Measurements from ENCODE around the gene GPR32.
"Not testable (repeated sequence)": the region's sequence is repeated elsewhere in the genome, so short reads cannot be mapped to it uniquely, and the experiment has no call there.

GPR32 gene

DNA sequence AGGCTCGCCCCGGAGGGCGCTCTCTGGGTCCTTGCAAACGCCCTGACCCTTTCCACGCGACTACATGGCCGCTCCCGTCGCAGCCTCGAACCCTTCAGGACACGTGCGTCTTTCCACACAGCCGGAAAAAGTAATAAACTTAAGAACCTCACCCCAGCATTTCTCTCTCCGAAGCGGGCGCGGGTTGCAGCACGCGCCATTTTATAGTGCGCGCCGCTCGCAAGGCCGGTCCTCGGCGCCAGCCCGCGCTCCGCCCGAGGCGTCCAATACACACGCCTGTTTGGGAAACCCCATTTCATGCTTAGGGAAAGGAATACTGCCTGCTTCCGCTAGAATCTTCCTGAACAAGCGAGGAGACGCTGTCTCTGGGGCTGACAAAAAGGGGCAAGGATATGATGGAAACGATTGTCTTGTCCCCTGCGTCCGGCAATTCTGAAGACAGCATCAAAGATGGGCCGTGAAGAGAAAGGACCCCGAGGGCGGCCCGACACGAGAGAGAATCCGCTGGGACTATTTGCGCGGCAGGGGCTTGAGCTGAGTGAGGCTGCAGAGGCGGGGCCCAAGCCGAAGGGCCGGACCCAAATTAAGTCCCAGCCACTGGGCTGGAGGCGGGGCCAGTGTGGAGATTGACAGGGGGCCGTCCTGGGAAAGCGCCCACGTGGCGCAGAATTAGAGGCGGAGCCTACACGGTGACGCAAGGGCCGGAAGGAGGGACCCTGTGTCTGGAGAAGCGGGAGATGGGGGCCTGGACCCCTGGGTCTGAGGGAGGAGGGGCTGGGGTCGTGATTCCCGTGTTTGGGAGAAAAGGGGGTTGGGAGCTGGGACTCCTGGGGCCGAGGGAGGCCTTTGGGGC is 34.4 kb downstream of the GPR32 start:
- DNase-seq = peak; percentile 92

DNA sequence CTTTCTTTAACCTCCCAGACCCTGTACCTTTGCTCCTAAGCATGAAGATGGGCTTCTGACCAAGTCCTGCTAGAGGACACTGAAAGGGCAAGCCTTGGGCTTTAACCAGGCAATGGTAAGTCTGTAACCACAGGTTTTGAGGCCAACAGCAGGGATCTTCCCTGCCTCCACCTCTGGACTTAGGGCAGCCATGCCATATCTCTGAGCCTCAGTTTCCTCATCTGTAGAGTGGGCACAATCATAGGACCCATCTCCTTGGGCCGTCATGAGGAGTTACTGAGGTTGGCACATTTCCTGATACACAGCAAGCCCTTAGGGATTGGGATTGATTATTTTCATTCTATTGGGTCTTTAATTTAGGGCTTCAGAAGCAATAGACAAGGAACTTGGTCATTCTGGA is 38.6 kb downstream of the GPR32 start:
- DNase-seq = no peak

DNA sequence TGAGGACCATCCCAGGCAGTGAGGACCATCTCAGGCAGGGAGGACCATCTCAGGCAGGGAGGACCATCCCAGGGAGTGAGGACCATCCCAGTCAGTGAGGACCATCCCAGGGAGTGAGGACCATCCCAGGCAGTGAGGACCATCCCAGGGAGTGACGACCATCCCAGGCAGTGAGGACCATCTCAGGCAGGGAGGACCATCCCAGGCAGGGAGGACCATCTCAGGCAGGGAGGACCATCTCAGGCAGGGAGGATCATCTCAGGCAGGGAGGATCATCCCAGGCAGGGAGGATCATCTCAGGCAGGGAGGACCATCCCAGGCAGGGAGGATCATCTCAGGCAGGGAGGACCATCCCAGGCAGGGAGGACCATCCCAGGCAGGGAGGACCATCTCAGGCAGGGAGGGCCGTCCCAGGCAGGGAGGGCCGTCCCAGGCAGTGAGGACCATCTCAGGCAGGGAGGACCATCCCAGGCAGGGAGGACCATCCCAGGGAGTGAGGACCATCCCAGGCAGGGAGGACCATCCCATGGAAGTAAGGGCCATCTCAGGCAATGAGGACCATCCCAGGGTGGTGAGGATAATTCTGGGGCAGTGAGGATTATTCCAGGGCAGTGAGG is 41.5 kb downstream of the GPR32 start:
- DNase-seq = not testable (repeated sequence)

DNA sequence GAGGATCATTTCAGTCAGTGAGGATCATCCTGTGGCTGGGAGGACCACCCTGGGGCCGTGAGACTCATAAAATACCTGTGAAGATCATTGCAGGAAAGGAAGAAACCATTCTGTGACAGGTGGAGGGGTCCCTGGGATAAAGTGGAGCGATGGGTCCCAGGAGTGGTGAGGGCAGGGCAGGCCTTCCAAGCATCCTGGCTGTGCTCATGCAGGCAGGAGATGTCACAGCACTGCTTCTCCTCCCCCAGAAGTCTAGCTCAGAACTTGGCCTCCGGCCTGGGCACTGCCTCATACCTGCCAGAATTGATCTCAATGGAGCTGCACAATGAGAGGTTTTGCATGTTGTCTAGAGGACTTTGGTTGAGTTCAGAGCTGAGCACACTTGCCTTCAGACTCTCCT is 42.2 kb downstream of the GPR32 start:
- no peak for DNase-seq

DNA sequence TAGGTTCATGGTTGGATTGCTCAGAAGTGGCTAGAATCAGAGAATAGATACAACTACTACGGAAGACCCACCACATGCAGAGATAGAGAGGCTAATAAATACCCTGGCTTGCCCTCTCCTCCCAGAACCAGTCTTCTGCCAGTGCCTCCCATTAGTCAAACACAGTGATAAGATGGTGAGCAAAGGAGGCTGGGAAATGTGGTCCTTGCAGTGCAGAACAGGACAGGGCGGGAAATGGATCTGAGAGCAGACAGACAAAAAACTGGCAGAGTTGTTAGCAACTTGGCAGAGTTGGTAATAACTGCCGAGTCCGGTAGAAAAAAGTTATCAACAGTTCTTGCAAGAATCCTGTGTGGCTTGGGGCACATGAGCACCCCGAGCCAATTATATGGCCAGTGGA is 44.6 kb downstream of the GPR32 start:
- no peak for DNase-seq

DNA sequence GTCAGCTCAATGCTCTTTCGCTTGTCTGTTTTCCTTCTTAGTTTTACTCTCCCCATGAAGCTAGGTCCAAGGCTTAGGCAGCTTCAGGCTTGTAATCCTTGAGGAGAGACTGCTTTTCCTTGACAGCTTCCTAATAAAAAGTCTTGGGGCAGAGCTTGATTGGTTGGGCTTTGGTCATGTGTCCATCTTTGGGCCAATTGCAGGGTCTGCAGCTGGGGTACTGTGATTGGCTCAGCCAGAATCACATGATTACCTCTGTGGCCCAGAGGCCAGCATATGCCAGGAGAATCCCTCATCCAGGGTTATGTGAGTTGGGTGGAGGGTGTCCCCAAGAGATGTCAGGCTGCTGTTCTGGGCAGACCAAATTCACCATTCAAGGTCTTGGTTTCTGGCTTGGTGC is 45.2 kb downstream of the GPR32 start:
- no peak for DNase-seq

DNA sequence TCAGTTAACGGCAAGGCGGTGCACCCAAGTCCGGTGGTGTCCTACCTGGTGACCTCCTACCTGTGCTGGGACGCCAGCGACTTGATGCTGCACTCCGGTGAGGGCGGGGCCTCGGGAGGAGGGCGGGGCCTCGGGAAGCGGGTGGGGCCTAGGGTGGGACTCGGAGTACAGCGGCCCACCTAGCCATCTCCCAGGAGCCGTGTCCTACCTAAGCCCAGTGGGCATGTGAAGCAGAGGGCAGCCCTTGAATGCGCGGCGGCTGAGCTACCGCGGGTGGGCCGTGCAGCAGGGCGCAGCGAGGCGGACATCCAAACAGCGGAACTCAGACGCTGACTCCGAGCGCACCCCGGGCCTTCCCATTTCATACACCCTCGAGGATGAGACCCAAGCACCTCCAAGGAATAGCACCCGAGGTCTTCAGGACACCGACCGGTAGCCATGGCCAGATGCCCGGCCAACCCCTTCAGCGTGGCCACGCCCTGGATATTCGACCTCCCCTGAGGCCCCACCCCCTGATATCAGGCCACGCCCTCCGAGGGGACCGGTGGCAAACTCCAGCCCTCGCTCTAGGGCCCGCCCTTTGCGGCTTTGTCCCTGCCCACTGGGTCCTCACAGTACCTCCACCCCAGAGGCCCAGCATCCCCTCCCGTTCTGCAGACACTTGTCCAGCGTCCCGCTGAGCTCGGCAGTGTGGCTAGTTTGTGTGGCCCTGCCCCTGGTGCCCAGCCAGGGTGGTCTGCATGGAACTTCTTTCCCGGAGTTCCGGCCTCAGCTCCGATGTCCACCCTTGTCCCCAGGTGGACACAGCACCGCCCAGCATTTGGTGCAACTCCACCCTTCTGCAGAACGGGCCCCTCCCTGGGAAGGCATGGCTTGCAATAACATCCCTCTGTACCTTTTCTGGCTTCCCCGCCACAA is 47.9 kb downstream of the GPR32 start:
- DNase-seq = no peak

DNA sequence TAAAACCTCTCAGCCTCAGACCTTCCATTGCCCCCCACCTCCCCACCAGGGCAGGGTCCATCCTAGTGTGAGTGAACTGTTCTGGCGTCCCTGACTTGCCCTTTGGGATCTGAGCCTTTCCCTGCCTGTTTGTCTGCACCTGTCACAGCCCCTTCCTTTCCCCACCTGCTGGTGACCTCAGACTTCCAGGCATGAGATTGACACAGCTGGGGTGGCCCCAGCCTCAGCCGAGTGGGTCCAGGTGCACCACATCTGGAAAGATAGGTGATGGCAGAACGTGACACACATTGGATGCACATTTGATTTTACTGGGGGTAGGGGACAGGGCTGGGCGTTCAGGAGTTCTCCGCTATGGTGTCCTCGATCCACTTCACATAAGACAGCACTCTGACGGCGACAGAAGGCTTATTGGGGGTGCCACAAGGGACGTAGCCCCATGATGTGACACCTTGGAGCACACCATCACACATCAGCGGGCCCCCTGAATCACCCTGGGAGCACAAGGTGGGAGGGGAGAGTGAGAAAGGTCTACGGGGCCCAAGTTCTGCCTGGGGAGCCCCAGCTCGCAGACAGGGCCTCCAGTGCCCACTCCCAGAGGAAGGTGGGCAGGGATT is 48.7 kb downstream of the GPR32 start:
- DNase-seq = no peak

DNA sequence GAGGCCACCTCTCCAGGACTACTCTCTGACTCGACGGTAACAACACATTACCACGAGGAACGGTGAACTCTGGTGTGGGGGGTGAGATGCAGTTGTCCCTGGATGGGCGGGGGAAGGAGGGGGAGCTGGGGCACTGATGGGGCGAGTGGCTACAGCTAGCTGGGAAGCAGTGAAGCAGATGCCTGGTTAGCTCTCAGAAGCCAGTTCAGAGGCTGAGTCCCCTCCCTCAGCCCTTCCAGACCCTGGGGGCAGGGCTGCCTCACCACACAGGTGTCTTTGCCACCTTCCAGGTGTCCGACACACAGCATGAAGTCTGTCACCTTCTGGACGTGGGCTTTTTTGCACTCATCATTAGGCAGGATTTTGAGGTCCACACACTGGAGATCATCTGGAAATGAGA is 49.4 kb downstream of the GPR32 start:
- no peak for DNase-seq

DNA sequence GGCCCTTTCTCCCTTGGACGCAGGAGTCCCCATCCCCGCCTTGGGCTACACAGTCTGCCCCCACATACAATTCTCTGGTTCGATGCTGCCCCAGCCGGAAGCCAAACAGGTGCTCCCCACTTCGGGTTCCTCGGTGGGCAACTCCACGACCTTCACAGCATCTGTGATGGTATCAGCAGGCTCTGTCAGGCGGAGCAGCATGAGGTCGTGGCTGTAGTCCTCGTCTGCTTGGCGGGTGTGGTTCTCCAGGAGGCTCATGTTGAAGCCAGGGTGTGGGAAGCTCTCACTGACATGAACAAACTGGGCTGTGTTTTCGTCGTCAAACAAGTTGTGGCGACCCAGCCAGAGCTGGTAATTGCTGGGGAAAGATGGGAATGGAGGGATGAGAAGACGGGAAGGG is 49.8 kb downstream of the GPR32 start:
- DNase-seq = no peak

DNA sequence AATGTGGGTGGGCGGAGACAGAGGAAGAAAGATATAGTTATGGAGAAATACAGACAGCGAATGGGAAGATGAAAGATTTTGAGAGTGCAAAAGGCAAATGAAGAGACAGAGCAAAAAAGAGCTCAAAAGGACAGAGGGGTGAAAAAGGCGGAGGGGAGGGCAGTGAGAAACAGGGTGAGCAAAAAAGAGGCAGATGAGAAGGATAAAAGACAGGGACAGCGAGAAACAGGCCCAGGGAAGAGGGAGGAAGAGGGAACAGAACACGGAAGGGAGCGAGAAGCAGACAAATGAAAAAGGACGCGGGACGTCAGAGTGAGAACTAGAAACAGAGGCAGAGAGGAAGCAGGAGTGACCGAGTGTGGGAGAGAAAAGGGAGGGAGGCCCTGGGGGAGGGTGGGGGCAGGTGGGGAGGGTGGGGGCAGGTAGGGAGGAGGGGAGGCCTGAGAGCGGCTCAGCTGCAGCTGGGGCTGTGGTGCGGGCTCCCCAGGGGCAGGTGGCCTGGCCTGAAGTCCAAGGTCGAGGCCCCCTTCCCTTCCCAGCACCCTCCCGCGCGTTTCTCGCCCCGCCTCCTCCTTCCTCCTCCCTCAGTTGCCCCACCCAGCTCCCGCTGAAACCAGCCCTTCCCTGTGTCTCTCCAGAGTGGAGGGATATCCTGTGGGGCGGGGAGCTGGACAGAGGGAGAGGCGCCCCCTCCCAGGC is 50.4 kb downstream of the GPR32 start:
- no peak for DNase-seq

DNA sequence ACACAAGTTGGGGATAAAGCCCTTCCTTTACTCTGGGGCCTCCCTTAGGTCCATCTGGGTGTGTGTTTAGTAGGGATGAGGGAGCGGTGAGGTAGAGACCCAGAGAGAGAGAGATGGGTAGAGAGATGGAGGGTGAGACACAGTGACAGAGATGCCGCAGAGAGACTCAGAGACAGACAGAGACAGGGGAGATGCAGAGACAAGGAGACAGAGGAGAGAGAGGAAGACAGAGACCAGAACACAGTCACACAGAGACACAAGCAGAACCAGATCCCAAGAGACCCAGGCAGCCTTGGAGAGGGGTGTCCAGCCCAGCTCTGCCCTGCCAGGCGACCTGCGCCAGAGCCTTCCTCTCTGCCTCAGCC is 51.0 kb downstream of the GPR32 start:
- DNase-seq = no peak

Measured in T-helper 9 cell (primary cell).